ENCODE measurements around the gene MAST4. TPM values are rescaled to one million over a fixed set of nuclear protein-coding genes. Genes with fewer than 3 reads are reported as not detected.

Gene MAST4
- total RNA-seq, 1 donor from 2014 or later: 45.2 TPM

- no peak for DNase-seq (ENCODE audit: low spot score)
Measured at GRCh38 chr5:67061511-67061910, 465.3 kb downstream of the MAST4 start.

GRCh38 chr5:67063055-67063454 is 466.9 kb downstream of the MAST4 start:
- no peak for DNase-seq (ENCODE audit: low spot score)

- DNase-seq (ENCODE audit: low spot score): no peak
Measured at GRCh38 chr5:67063791-67064190, 467.6 kb downstream of the MAST4 start.

DNA sequence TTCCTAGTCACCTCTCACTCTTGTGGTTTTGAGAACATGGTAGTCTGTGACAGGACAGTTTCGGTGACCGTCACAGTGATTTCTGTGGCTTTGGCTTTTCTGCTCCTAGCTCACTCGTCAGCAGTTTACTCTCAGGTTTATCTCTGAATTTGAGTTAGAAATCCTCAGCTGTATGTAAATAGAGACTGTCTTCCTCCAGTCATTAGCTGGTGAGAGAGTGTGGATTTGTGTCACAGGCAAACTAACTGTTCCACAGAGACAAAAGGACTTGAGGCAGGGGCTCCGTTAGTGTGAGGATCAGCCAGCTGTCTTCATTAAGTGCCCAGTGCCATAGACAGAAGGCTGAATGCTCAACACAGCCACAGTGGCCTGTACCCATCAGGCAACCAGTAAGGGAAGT is 469.0 kb downstream of the MAST4 start:
- no peak for DNase-seq (ENCODE audit: low spot score)

DNA sequence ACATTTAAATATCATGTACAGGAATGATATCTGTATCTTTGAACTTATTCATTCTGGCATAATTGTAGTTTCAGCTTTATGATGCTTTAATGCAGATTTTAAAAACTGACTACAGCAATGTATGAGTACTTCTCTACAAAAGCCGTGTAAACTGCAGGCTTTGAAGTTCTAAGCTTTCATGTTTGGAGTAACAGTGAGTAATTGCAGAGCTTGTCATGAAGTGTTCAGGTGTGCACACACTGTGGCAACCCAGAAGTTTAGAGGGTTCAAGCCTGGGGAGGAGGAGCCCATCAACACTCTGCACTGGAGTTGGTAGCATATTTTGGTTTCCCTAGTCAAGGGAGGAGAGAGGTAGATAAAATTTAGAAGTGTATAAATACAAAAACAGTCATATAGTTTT is 469.5 kb downstream of the MAST4 start:
- no peak for DNase-seq (ENCODE audit: low spot score)

- DNase-seq (ENCODE audit: low spot score): no peak
Measured at GRCh38 chr5:67066815-67067214, 470.6 kb downstream of the MAST4 start.

- DNase-seq (ENCODE audit: low spot score): no peak
Measured at GRCh38 chr5:67073045-67073680, 477.0 kb downstream of the MAST4 start.

DNA sequence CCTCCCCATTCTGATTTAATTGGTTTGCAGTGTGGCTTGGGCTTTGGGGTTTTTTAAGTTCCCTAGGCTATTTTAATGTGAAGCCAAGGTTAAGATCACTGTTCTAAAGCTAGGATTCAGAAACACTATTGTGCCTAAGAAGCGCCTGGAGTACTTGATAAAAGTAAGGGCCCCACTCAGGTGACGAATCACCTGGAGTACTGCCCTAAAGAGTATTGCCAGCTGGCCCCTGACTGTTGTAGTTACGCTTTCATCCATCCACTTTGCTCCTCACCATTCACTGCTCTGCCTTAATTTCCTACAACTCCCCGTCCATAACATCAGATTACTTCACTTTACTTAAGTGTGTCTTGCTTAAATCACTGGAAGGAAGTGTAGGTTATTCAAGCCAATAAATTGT is 481.1 kb downstream of the MAST4 start:
- DNase-seq (ENCODE audit: low spot score): no peak

DNA sequence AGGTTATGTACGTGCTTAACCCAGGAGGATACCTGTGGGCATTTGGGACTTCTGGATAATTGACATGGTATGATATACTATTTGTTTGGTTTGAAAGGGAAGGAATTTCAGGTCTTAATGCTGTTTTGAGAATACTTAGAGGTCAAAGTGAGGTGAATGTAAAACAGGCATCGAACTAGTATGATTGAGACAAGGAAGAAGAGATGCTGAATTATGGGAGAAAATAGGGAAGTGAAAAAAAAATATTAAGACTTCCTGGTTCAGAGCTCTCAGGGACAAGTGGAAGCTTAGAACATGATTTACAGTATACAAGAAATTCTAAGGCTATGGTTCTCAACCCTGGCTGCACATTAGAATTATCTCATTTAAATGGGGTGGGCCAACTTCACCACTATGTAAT is 485.1 kb downstream of the MAST4 start:
- no peak for DNase-seq (ENCODE audit: low spot score)

GRCh38 chr5:67082941-67083340 is 486.7 kb downstream of the MAST4 start:
- DNase-seq (ENCODE audit: low spot score): no peak

GRCh38 chr5:67085616-67086015 is 489.4 kb downstream of the MAST4 start:
- DNase-seq (ENCODE audit: low spot score): no peak

- no peak for DNase-seq (ENCODE audit: low spot score)
Measured at GRCh38 chr5:67089200-67089725, 493.1 kb downstream of the MAST4 start.

DNA sequence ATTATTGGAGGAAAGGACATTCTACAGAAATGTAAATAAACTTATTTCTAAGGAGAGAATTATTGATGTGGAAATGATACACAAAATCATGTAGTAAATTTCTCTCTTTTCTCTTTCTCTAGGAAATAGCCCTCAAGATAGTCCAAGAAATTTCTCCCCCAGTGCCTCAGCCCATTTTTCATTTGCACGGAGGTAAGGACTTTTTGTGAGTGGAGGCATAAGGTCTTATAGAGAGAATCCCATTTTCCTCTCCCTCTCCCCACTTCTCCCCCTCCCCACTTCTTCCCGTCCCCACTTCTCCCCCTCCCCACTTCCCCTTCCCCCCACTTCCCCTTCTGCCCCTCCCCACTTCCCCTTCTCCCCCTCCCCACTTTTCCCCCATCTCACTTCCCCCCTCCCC is 493.8 kb downstream of the MAST4 start:
- no peak for DNase-seq (ENCODE audit: low spot score)

- no peak for DNase-seq (ENCODE audit: low spot score)
Measured at GRCh38 chr5:67090593-67090992, 494.4 kb downstream of the MAST4 start.

DNA sequence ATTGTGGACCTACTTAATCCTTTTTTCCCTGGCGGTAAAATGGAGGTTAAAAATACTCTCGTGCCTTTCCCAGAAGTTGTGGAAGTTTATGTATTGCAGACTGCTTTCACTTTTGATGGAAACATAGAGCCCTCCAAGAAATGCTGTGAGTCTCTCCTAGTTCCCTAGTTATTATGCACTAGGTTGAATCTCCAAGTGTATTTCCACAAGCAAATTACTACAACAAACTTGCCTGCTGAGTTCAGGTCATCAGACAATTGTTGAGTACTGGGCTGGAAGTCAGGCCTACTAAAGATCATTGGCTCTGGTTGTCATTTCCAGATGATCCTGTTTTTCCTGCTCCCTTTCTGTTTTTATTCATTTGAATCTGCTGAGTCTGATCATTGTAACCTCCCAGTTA is 496.3 kb downstream of the MAST4 start:
- no peak for DNase-seq (ENCODE audit: low spot score)

- no peak for DNase-seq (ENCODE audit: low spot score)
Measured at GRCh38 chr5:67093279-67093678, 497.1 kb downstream of the MAST4 start.

DNA sequence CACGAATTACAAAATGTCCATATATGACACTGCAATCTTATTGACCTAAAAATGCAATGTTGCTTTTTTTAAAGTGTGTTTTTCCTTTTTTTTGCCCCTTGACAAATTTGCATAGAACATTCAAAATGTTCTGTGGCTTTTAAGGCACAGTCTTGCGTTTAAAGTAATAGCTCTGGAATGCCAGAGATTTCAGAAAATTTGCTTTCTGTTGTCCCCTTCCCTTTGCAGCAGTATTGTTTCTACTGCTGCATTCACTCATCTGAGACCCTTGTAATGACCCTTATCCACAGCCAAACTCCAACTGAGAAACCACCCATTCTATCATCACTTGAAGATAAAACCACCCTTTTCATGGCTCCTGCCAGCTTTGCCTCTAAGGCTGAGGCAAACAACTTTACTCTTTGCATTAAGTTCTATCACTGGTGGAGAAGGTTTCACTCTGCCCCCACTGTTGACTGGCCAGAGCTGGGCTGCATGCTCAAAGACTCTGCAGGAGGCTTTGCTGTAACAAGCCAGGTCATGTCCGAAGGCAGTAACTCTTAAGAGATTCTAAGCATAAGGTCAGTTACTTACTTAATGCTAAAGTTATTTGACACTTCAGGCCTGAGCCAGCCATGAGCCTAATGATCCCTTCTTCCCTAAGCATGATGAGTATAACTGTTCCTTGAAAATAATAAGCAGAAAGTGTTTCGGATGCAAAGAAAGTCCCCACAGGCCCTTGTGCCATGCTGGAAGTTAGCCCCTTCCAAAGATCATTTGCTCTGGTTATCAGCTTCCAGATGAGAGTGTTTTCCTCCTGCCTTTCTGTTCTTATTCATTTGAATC is 498.5 kb downstream of the MAST4 start:
- no peak for DNase-seq (ENCODE audit: low spot score)

GRCh38 chr5:67095346-67096171 is 499.4 kb downstream of the MAST4 start:
- DNase-seq (ENCODE audit: low spot score): no peak

DNA sequence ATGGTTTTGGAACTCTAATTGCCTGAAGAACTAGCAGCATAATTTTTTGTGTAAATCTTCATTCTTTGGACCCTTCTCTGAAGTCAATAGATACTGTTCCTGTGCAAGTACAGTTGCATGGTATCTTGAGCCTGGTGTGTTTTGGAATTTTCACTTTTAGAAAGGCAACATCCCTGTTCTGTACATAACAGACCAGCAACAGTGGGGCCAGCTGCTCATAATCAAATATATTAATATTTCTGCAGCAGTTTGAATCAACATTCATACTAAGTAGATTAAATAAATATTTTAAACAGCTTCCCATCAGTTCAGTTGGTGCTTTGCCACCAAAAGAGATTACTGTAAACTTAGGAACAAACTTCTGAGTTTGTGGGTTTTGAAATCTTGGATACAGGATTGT is 502.5 kb downstream of the MAST4 start:
- no peak for DNase-seq (ENCODE audit: low spot score)

DNA sequence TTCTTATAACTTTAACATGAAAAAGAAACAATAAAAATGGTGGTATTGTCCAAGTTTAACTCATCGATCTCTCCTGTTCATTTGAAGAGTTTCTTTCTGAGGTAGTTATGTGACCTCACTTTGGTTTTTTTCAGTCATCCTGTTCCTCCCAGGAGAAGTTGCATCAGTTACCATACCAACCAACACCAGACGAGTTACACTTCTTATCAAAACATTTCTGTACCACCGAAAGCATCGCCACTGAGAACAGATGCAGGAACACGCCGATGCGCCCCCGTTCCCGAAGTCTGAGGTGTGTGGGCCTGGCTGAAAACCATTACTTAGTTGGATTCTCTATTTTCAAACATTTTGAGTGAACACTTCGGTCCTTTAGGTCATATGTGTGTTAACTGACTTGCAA is 504.1 kb downstream of the MAST4 start:
- DNase-seq (ENCODE audit: low spot score): no peak

DNA sequence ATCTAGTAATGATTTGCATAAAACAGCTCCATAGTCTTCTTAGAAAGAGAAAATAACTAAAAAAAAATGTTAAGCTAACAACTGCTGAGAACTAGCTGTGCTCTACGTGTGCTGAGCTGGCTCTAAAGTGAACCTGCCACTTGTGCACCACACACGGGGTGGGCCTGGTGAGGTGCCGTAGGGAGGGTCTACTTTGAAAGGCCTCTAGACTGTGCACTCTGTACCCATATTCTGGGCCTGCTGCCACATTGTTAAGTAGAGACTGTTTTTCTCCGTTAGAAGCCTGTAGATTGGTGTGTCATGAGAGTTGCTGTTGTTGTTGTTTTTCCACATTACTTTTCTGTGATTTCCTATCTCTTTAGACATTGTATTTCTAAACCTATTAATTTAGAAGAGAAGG is 506.5 kb downstream of the MAST4 start:
- no peak for DNase-seq (ENCODE audit: low spot score)

- DNase-seq (ENCODE audit: low spot score): no peak
Measured at GRCh38 chr5:67104859-67105258, 508.7 kb downstream of the MAST4 start.

Measured in mesenteric fat pad (tissue), 1 donor.